ENCODE results near the gene PIK3R1.

PIK3R1 gene

DNA sequence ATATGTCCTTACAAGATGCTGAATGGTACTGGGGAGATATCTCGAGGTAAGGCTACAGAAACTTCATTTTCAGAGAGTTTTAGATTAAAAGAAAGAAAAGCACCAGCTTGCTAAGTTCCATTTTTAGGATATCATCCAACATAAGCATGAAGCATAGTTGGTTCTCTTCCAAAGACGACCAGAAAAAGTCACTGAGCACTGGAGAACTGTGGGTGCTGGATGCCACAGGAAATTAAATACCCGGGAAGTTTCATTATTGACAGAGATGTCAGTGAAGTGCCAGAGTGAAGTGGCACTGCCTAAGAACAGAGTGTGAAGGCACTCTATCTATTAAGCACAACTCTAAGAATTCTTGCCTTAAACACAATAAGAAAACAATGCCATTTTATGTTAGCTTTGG lies 76.8 kb downstream of the PIK3R1 start:
- DNase-seq = no peak

DNA sequence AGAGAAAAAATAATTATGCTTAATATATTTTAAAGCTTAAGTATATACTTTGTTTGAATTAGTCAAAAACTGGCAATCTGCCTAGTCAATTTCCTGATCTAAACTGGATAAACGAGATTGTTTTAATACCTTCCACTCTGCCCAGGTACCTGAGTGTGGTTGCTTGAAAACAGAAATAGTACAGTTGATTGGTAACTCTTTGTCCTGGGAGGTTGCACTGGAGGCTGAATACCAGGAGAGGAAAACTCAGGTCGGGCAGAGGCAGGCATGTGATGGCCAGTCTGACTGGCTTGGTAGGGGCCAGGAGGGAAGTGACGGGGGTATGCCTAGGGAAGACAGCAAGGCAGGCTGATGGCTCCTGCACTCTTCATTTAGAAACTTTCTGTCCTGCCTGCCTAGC lies 80.2 kb downstream of the PIK3R1 start:
- no peak for DNase-seq

DNA sequence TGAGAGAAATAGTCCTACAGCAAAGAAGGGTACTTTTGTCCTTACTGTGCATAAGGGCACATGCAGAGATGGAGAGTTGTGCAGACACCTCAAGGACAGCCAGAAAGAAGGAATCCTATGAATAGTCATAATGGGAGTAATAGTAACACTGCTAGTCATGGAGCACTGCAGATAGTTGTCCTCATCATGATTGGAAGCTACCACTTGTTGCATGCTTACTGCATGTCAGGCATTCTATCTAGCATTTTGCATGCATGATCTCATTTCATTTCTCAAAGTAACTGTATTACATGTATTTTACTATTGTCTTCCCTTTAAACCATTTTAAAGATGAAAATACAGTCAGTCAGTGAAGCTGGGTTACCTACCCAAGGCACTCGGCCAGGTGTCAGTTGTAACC lies 81.3 kb downstream of the PIK3R1 start:
- DNase-seq = no peak

DNA sequence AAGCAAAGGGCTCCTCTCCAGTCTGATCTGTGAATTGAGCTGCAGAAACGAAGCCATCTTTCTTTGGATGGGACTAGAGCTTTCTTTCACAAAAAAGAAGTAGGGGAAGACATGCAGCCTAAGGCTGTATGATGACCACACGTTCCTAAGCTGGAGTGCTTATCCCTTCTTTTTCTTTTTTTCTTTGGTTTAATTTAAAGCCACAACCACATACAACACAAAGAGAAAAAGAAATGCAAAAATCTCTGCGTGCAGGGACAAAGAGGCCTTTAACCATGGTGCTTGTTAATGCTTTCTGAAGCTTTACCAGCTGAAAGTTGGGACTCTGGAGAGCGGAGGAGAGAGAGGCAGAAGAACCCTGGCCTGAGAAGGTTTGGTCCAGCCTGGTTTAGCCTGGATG lies 82.1 kb downstream of the PIK3R1 start:
- no peak for DNase-seq

DNA sequence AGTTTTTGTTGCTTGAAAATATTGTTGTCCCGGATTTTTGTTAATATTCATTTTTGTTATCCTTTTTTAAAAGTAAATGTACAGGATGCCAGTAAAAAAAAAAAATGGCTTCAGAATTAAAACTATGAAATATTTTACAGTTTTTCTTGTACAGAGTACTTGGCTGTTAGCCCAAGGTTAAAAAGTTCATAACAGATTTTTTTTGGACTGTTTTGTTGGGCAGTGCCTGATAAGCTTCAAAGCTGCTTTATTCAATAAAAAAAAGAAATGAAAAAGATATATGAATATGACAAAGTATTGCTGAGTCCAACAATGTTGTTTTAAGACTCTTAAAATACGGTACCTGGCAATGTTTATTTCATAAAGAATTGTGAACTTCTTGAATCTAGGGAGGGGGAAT lies 82.9 kb downstream of the PIK3R1 start:
- no peak for DNase-seq

DNA sequence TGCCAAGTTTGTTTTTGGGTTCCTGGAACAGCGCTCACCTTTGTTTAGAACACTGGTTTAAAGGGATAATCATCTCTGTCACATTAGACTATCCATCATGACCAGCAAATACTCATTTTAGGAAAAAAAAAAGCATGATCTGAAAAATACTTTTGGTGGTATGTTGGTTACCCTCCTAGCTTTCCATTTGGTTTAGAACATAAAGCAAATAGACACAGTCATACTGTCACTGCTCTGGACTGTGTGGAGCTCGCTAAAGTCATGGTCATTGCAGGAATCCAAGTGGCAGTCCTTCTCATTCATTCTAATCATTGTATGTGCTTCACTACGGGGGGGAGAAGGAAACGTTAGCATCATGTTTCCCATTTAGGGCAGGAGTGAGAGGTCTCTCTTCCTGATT lies 83.5 kb downstream of the PIK3R1 start:
- no peak for DNase-seq

DNA sequence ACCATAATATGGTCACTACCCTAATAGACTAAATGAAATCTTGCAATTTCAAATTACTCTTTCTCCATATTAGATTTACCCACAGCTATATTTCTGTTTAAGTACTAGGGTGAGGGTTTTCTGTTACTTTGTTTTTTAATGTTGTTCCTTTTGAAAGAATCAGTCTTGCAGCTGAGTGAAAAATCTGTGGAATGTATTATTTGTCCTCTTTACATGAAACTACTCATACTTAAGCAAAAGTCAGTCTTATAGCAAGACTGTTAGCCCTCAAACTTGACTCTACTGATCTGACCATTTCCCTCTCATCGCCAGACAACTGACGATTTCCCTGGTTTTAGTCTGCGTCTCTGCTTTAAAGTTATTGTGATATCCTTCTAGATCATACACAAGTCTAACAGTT lies 84.0 kb downstream of the PIK3R1 start:
- DNase-seq = no peak

GRCh38 chr5:68303038-68303738 lies 87.6 kb downstream of the PIK3R1 start:
- DNase-seq = no peak

- no peak for DNase-seq
These were observed 88.3 kb downstream of the PIK3R1 start for GRCh38 chr5:68303754-68304420.

GRCh38 chr5:68304421-68305052 lies 89.0 kb downstream of the PIK3R1 start:
- DNase-seq = no peak

DNA sequence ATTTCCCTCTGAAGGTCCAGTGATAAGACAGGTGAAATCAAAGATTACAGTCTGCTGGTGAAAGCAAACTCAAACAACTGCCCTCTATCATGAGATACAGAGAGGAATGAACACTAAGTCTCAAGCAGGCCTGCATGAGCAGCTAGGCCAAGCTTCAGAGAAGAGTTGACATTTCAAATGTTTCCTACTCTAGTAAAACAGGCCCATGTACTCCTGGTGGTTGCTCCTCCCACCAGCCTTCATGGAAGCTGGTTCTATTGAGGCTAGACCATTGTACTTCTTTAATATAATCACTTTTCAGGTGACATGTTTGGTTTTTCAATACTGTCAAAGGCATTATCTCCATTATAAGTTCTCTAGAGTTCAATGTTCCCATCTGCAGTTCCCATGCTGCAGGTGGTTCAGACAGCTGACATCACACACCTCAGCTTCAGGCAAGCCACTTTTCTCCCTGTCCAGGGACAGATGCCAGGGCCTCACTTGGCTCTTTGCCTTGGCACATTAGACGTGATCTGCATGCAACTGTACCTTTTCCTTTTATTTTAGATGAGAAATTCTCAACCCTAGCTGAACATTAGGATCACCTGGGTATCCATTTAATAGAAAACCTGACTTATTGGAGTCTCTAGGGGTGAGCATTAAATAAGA lies 89.8 kb downstream of the PIK3R1 start:
- DNase-seq = peak in 3 of 51 donors; percentile 2 to 22 (median 9)

GRCh38 chr5:68306361-68307014 lies 90.9 kb downstream of the PIK3R1 start:
- DNase-seq = peak in 2 of 51 donors; percentile 6 to 49

- no peak for DNase-seq
These were observed 97.8 kb downstream of the PIK3R1 start for GRCh38 chr5:68313336-68313735.

DNA sequence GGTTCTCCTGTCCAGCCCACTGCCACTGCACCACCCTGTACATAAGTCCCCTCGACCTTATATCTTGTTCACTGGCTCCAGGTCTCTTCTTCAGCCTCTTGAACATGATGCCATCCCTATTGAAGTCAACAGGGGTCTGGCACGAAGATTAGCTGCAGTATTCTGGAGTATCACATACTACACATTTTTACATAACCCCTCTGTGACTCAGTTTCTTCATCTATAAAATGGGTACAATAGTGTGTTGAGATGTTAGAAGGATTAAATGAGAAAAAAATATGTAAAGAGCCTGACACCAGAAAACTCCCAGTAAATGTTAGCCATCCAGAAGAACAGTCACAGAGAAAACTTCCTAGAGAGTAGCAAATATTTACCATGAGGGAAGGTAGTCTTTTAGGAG lies 98.9 kb downstream of the PIK3R1 start:
- no peak for DNase-seq

DNA sequence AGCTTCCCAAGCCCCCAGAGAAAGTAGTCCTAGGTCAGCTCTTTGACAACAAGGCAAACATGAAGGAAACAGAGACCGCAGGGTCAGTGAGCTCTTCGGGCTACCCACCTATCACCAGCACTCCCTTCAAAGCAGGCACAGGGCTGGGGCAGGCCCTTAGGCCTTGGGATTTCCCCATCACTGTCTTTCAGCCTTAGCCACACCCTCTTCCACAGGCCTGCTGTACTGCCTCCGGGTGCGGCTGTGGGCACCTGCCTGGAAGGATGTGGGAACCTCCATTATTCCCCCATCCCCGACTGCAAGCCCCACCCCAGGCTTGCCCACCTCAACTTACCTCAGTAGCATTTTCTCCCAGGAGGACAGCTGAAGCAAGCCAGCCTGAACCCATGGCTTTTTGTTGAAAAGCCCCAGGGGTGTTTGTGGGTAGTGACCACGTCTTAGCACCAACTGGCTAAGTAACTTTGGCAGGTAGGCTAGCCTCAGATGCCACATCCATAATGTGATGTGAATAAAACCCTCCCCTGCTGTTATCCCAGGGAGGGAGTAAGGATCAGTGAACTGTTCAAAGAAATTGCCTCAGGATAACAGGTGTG lies 100.2 kb downstream of the PIK3R1 start:
- no peak for DNase-seq

DNA sequence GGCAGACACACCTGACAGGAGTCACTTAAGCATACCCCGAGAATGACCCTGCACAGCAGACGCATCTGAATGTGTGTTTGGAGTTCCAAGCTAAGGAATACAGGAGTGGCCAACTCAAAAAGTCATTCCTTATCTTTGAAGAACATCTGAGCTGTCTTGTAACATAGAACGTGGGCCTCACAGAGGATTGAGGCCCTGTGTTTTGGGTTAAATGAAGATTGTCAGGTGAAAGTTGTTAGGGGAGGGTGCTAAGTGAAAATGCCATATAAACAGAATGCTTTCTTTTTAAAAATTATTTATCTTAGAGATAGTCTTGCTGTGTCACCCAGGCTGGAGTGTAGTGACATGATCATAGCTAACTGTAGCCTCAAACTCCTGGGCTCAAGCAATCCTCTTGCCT lies 100.9 kb downstream of the PIK3R1 start:
- no peak for DNase-seq

GRCh38 chr5:68317646-68318045 lies 102.1 kb downstream of the PIK3R1 start:
- no peak for DNase-seq

GRCh38 chr5:68318955-68319705 lies 103.6 kb downstream of the PIK3R1 start:
- no peak for DNase-seq

- no peak for DNase-seq
These were observed 104.3 kb downstream of the PIK3R1 start for GRCh38 chr5:68319706-68320412.

GRCh38 chr5:68320413-68320986 lies 104.9 kb downstream of the PIK3R1 start:
- DNase-seq = no peak
